SU-DHL-6 (cell line): ENCODE data around the gene MINAR1.

Experiments
- EZH2phosphoT487 ChIP-seq: fragments of 200-600 bp; sonication (generic), shearing (Covaris generic); conservative IDR thresholded peaks from 2 replicates; pipeline ENCODE4 v1.6.1; 2018; ENCODE audit warnings: mild to moderate bottlenecking, antibody characterized with exemption, low read length, moderate library complexity, mixed read lengths
- TF ChIP-seq, protein P1 (sequence below): fragments of 200-600 bp; sonication (generic); IDR thresholded peaks from one replicate; pipeline ENCODE4 v1.5.1; 2017; ENCODE audit warnings: antibody characterized with exemption, mild to moderate bottlenecking, low read length, moderate library complexity; ENCODE audit not compliant: insufficient read depth, poor library complexity, severe bottlenecking

DNA sequence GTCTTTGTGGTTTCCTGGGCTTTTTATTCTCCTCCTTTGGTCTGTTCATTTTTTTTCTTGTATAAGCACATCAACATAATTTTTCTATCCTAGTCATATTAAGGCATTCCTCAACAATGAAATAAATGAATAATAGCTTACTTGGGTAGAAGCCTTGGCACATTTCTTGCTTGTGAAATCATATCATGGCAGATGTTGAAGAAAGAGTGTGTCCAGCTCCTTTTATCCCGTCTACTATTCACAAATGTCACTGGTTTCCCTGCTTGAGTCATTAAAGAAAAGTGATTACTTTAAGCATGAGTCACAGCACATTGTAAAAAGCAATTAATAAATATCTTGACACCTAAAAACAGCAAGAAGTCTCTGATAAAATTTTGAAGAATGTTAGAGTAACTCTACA lies 42.1 kb downstream of the MINAR1 start:
- TF ChIP-seq, protein P1, sequence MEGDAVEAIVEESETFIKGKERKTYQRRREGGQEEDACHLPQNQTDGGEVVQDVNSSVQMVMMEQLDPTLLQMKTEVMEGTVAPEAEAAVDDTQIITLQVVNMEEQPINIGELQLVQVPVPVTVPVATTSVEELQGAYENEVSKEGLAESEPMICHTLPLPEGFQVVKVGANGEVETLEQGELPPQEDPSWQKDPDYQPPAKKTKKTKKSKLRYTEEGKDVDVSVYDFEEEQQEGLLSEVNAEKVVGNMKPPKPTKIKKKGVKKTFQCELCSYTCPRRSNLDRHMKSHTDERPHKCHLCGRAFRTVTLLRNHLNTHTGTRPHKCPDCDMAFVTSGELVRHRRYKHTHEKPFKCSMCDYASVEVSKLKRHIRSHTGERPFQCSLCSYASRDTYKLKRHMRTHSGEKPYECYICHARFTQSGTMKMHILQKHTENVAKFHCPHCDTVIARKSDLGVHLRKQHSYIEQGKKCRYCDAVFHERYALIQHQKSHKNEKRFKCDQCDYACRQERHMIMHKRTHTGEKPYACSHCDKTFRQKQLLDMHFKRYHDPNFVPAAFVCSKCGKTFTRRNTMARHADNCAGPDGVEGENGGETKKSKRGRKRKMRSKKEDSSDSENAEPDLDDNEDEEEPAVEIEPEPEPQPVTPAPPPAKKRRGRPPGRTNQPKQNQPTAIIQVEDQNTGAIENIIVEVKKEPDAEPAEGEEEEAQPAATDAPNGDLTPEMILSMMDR = no peak
- no peak for TF ChIP-seq EZH2phosphoT487
